Measurements from ENCODE around the gene CARS1. TPM values are rescaled to one million over a fixed set of nuclear protein-coding genes. Genes with fewer than 3 reads are reported as not detected.
"Not testable (repeated sequence)": the region's sequence is repeated elsewhere in the genome, so short reads cannot be mapped to it uniquely, and the experiment has no call there.

Gene CARS1
- total and polyA plus RNA-seq, 5 donors from 2014 or later = 39.6 to 58.0 (median 42.9) TPM

DNA sequence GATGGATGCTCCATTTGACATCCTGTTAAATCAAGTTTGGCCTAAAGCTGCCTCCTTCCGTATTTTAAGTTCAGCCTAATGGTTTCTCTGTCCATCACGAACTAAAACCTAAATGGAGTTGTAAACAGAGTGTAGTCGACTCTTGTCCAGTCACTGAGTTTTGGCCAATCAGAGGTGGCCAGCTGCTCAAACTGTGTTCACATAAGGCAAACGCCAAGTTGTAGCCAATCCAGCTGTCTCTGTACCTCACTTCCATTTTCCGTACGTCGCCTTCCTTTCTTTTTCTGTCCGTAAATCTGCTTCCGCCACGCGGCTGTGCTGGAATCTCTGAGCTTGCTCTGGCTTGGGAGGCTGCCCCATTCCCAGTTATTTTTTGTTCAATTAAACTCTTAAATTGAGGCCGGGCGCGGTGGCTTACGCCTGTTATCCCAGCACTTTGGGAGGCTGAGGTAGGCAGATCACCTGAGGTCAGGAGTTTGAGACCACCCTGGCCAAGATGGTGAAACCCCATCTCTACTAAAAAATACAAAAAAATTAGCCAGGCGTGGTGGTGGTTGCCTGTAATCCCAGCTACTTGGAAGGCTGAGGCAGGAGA, 20.7 kb upstream of the CARS1 start:
- H3K27ac Mint-ChIP-seq = no peak overlapping the region
- DNase-seq = no peak
- ATAC-seq (ENCODE audit: low read depth in 2 of 2) = no peak

GRCh38 chr11:3077189-3077836, 20.1 kb upstream of the CARS1 start:
- Mint-ChIP-seq H3K4me3 (no peak overlapping the region), H3K9me3 (peaks cover 0 to 2% (median 0%) of the 10 kb centered on the region in 7 donors), H3K4me1 (peaks cover 0 to 4% (median 0%) of the 10 kb centered on the region in 4 donors), H3K27me3 (peaks cover 5% of the 10 kb centered on the region), H3K36me3 (no peaks in the 10 kb centered on the region), H3K27ac (no peak overlapping the region)
- Histone ChIP-seq H3K36me3 (ENCODE audit: control insufficient read depth, insufficient read depth, low read length) (no peaks in the 10 kb centered on the region), H3K4me1 (ENCODE audit: control insufficient read depth, insufficient read depth, low read length, poor library complexity, severe bottlenecking) (no peaks in the 10 kb centered on the region), H3K27me3 (ENCODE audit: control insufficient read depth, insufficient read depth, low read length) (peaks cover 2% of the 10 kb centered on the region), H3K9me3 (ENCODE audit: control insufficient read depth in 2 of 2, low read length in 2 of 2) (no peaks in the 10 kb centered on the region), H3K4me3 (ENCODE audit: low read depth, low read length) (no peak overlapping the region), H3K27ac (ENCODE audit: insufficient read depth, low read length, poor library complexity, severe bottlenecking) (no peak overlapping the region)
- DNase-seq (no peak), ATAC-seq (ENCODE audit: low read depth in 2 of 2) (no peak)

More for the DNA sequence above, 20.7 kb upstream of the CARS1 start:
- Mint-ChIP-seq H3K9me3 (peaks cover 0 to 2% (median 0%) of the 10 kb centered on the region in 7 donors), H3K4me3 (no peak overlapping the region), H3K27me3 (peaks cover 5% of the 10 kb centered on the region), H3K4me1 (peaks cover 0 to 4% (median 0%) of the 10 kb centered on the region in 4 donors), H3K36me3 (no peaks in the 10 kb centered on the region)
- Histone ChIP-seq H3K27ac (ENCODE audit: insufficient read depth, low read length, poor library complexity, severe bottlenecking) (no peak overlapping the region), H3K27me3 (ENCODE audit: control insufficient read depth, insufficient read depth, low read length) (peaks cover 2% of the 10 kb centered on the region), H3K4me3 (ENCODE audit: low read depth, low read length) (no peak overlapping the region), H3K4me1 (ENCODE audit: control insufficient read depth, insufficient read depth, low read length, poor library complexity, severe bottlenecking) (no peaks in the 10 kb centered on the region), H3K36me3 (ENCODE audit: control insufficient read depth, insufficient read depth, low read length) (no peaks in the 10 kb centered on the region), H3K9me3 (ENCODE audit: control insufficient read depth in 2 of 2, low read length in 2 of 2) (no peaks in the 10 kb centered on the region)

GRCh38 chr11:3074912-3075589, 17.8 kb upstream of the CARS1 start:
- peaks cover 2% of the 10 kb centered on the region for H3K27me3 ChIP-seq (ENCODE audit: control insufficient read depth, insufficient read depth, low read length)
- H3K27ac Mint-ChIP-seq = no peak overlapping the region
- peaks cover 0 to 2% (median 0%) of the 10 kb centered on the region in 7 donors for H3K9me3 Mint-ChIP-seq
- H3K36me3 Mint-ChIP-seq = no peaks in the 10 kb centered on the region
- peaks cover 17% of the 10 kb centered on the region for H3K27me3 Mint-ChIP-seq
- H3K4me3 Mint-ChIP-seq = no peak overlapping the region
- H3K9me3 ChIP-seq (ENCODE audit: control insufficient read depth in 2 of 2, low read length in 2 of 2) = no peaks in the 10 kb centered on the region
- H3K4me3 ChIP-seq (ENCODE audit: low read depth, low read length) = no peak overlapping the region
- ATAC-seq (ENCODE audit: low read depth in 2 of 2) (no peak), DNase-seq (no peak)
- H3K27ac ChIP-seq (ENCODE audit: insufficient read depth, low read length, poor library complexity, severe bottlenecking) = no peak overlapping the region
- H3K4me1 Mint-ChIP-seq = no peaks in the 10 kb centered on the region
- H3K4me1 ChIP-seq (ENCODE audit: control insufficient read depth, insufficient read depth, low read length, poor library complexity, severe bottlenecking) = no peaks in the 10 kb centered on the region
- no peaks in the 10 kb centered on the region for H3K36me3 ChIP-seq (ENCODE audit: control insufficient read depth, insufficient read depth, low read length)

DNA sequence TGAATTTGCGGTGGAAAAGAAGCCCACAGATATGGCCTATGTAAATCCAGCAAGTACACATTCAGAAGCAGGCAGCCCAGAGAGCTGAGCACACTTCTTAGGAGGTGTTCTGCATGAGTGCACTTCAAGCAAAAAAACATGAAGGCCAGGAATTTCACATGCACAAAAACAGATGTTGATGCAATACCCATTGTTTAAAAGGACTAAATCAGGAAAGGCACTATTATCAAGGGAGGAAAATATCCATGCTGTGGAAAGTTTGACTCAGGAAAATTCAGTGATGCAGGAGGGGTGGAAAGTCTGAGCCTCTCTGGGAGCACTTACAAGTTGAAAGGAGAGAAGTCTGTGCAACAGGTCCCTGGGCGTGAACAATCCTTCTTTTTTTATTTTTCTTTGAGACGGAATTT, 15.8 kb upstream of the CARS1 start:
- peaks cover 2% of the 10 kb centered on the region for H3K27me3 ChIP-seq (ENCODE audit: control insufficient read depth, insufficient read depth, low read length)
- no peak overlapping the region for H3K27ac ChIP-seq (ENCODE audit: insufficient read depth, low read length, poor library complexity, severe bottlenecking)
- H3K9me3 Mint-ChIP-seq = peaks cover 0 to 2% (median 0%) of the 10 kb centered on the region in 7 donors
- no peak overlapping the region for H3K4me3 Mint-ChIP-seq
- H3K36me3 Mint-ChIP-seq = no peaks in the 10 kb centered on the region
- H3K27ac Mint-ChIP-seq = no peak overlapping the region
- no peak overlapping the region for H3K4me3 ChIP-seq (ENCODE audit: low read depth, low read length)
- peaks cover 15% of the 10 kb centered on the region for H3K27me3 Mint-ChIP-seq
- DNase-seq = no peak
- ATAC-seq (ENCODE audit: low read depth in 2 of 2) = no peak
- no peaks in the 10 kb centered on the region for H3K36me3 ChIP-seq (ENCODE audit: control insufficient read depth, insufficient read depth, low read length)
- H3K4me1 ChIP-seq (ENCODE audit: control insufficient read depth, insufficient read depth, low read length, poor library complexity, severe bottlenecking) = no peaks in the 10 kb centered on the region
- H3K9me3 ChIP-seq (ENCODE audit: control insufficient read depth in 2 of 2, low read length in 2 of 2) = no peaks in the 10 kb centered on the region
- no peaks in the 10 kb centered on the region for H3K4me1 Mint-ChIP-seq

GRCh38 chr11:3069425-3069824, 12.2 kb upstream of the CARS1 start:
- no peak for DNase-seq
- Mint-ChIP-seq H3K4me1 (no peaks in the 10 kb centered on the region), H3K27ac (no peak overlapping the region), H3K27me3 (peaks cover 25% of the 10 kb centered on the region), H3K4me3 (no peak overlapping the region), H3K36me3 (no peaks in the 10 kb centered on the region), H3K9me3 (peaks cover 0 to 2% (median 0%) of the 10 kb centered on the region in 7 donors)
- H3K4me1 ChIP-seq (ENCODE audit: control insufficient read depth, insufficient read depth, low read length, poor library complexity, severe bottlenecking) = no peaks in the 10 kb centered on the region
- H3K27ac ChIP-seq (ENCODE audit: insufficient read depth, low read length, poor library complexity, severe bottlenecking) = no peak overlapping the region
- no peak for ATAC-seq (ENCODE audit: low read depth in 2 of 2)
- no peaks in the 10 kb centered on the region for H3K36me3 ChIP-seq (ENCODE audit: control insufficient read depth, insufficient read depth, low read length)
- no peaks in the 10 kb centered on the region for H3K9me3 ChIP-seq (ENCODE audit: control insufficient read depth in 2 of 2, low read length in 2 of 2)
- H3K27me3 ChIP-seq (ENCODE audit: control insufficient read depth, insufficient read depth, low read length) = no peaks in the 10 kb centered on the region
- H3K4me3 ChIP-seq (ENCODE audit: low read depth, low read length) = no peak overlapping the region

- H3K4me1 ChIP-seq (ENCODE audit: control insufficient read depth, insufficient read depth, low read length, poor library complexity, severe bottlenecking); H3K4me1 Mint-ChIP-seq; H3K27ac Mint-ChIP-seq; H3K9me3 ChIP-seq (ENCODE audit: control insufficient read depth in 2 of 2, low read length in 2 of 2); DNase-seq; ATAC-seq (ENCODE audit: low read depth in 2 of 2); H3K27ac ChIP-seq (ENCODE audit: insufficient read depth, low read length, poor library complexity, severe bottlenecking); H3K4me3 Mint-ChIP-seq; H3K9me3 Mint-ChIP-seq; H3K27me3 ChIP-seq (ENCODE audit: control insufficient read depth, insufficient read depth, low read length); H3K36me3 Mint-ChIP-seq; H3K36me3 ChIP-seq (ENCODE audit: control insufficient read depth, insufficient read depth, low read length); H3K4me3 ChIP-seq (ENCODE audit: low read depth, low read length): not testable (repeated sequence)
- peaks cover 38% of the 10 kb centered on the region for H3K27me3 Mint-ChIP-seq
Measured at GRCh38 chr11:3066308-3066707, 9.1 kb upstream of the CARS1 start.

DNA sequence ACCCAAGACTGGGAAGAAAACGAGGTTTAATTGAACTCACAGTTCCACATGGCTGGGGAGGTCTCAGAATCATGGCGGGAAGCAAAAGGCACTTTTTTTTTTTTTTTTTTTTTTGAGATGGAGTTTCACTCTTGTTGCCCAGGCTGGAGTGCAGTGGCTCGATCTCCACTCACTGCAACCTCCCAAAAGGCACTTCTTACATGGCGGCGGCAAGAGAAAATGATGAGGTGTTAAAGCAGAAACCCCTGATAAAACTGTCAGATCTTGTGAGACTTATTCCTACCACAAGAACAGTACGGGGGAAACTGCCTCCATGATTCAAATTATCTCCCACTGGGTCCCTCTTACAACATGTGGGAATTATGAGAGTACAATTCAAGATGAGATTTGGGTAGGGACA, 7.5 kb upstream of the CARS1 start:
- not testable (repeated sequence) for H3K27ac Mint-ChIP-seq; ATAC-seq (ENCODE audit: low read depth in 2 of 2)

More for the DNA sequence above, 7.5 kb upstream of the CARS1 start:
- Mint-ChIP-seq H3K27me3 (peaks cover 32% of the 10 kb centered on the region), H3K4me3 (peak overlapping the region in 1 of 4 donors; percentile 26)
- H3K4me3 ChIP-seq (ENCODE audit: low read depth, low read length); H3K4me1 Mint-ChIP-seq; H3K9me3 ChIP-seq (ENCODE audit: control insufficient read depth in 2 of 2, low read length in 2 of 2); H3K27me3 ChIP-seq (ENCODE audit: control insufficient read depth, insufficient read depth, low read length); H3K4me1 ChIP-seq (ENCODE audit: control insufficient read depth, insufficient read depth, low read length, poor library complexity, severe bottlenecking); DNase-seq; H3K36me3 ChIP-seq (ENCODE audit: control insufficient read depth, insufficient read depth, low read length); H3K36me3 Mint-ChIP-seq; H3K9me3 Mint-ChIP-seq; H3K27ac ChIP-seq (ENCODE audit: insufficient read depth, low read length, poor library complexity, severe bottlenecking): not testable (repeated sequence)
